ENCODE data around the gene ARSG. TPM values are rescaled to one million over a fixed set of nuclear protein-coding genes. Genes with fewer than 3 reads are reported as not detected.

The ARSG gene
- polyA plus RNA-seq, 1 donor (not counting 4 experiments of a cell fraction or from before 2014, with no cell fraction given), result 0.41 TPM

- no peak for TF ChIP-seq EZH2 (IDR thresholded peaks at IDR 0.05; ENCODE audit: low read length)
- TF ChIP-seq CTCF (optimal IDR thresholded peaks at IDR 0.05 in 1 of 3, IDR thresholded peaks at IDR 0.05 in 1 of 3, conservative IDR thresholded peaks at IDR 0.05 in 1 of 3; ENCODE audit: extremely low read depth in 1 of 3, insufficient read depth in 2 of 3, low read length in 3 of 3), result no peak
- H3K27me3 ChIP-seq (ENCODE audit: control insufficient read depth, extremely low read depth, insufficient read depth, low read length), result no peaks in the 10 kb centered on the region
- FAIRE-seq (no peak), DNase-seq (ENCODE audit: low read depth, low spot score) (no peak)
- H3K9me1 ChIP-seq (ENCODE audit: control insufficient read depth, extremely low read depth, insufficient read depth, low read length), result no peaks in the 10 kb centered on the region
- H3K4me2 ChIP-seq (ENCODE audit: control insufficient read depth, extremely low read depth, insufficient read depth, low read depth, low read length), result no peak overlapping the region
- H3K79me2 ChIP-seq (ENCODE audit: control insufficient read depth, insufficient read depth, low read length), result no peaks in the 10 kb centered on the region
- H3K36me3 ChIP-seq (ENCODE audit: control insufficient read depth in 2 of 2, extremely low read depth in 1 of 2, insufficient read depth in 2 of 2, low read length in 2 of 2), result peaks cover 31 to 51% of the 10 kb centered on the region in 2 experiments
- H3K27ac ChIP-seq (ENCODE audit: control insufficient read depth, insufficient read depth, low read length), result no peak overlapping the region
- no peak overlapping the region for H3K4me3 ChIP-seq (ENCODE audit: control insufficient read depth in 2 of 3, extremely low read depth in 1 of 3, insufficient read depth in 2 of 3, low read depth in 1 of 3, low read length in 3 of 3)
- H3K9me3 ChIP-seq (ENCODE audit: control insufficient read depth, low read depth, low read length), result no peaks in the 10 kb centered on the region
- no peaks in the 10 kb centered on the region for H3K4me1 ChIP-seq (ENCODE audit: control insufficient read depth, extremely low read depth, insufficient read depth, low read length)
- no peak overlapping the region for H2AFZ ChIP-seq (ENCODE audit: control insufficient read depth, low read length)
- H4K20me1 ChIP-seq (ENCODE audit: control insufficient read depth, extremely low read depth, insufficient read depth, low read length), result no peaks in the 10 kb centered on the region
- dilution Hi-C loops (cut with MboI; ENCODE audit: extremely low pct_ligation_motif_present, low sequenced_read_pairs), result no loop called here
- H3K9ac ChIP-seq (ENCODE audit: control insufficient read depth, extremely low read depth, insufficient read depth, low read length), result no peak overlapping the region
Measured at GRCh38 chr17:68429881-68430280, 138.6 kb downstream of the ARSG start.

GRCh38 chr17:68431045-68431608 lies 139.8 kb downstream of the ARSG start:
- DNase-seq (ENCODE audit: low read depth, low spot score) (no peak), FAIRE-seq (no peak)
- TF ChIP-seq CTCF (optimal IDR thresholded peaks at IDR 0.05 in 1 of 3, IDR thresholded peaks at IDR 0.05 in 1 of 3, conservative IDR thresholded peaks at IDR 0.05 in 1 of 3; ENCODE audit: extremely low read depth in 1 of 3, insufficient read depth in 2 of 3, low read length in 3 of 3) (no peak), EZH2 (IDR thresholded peaks at IDR 0.05; ENCODE audit: low read length) (no peak)
- H3K79me2 ChIP-seq (ENCODE audit: control insufficient read depth, insufficient read depth, low read length), result no peaks in the 10 kb centered on the region
- no peaks in the 10 kb centered on the region for H3K9me3 ChIP-seq (ENCODE audit: control insufficient read depth, low read depth, low read length)
- H3K4me3 ChIP-seq (ENCODE audit: control insufficient read depth in 2 of 3, extremely low read depth in 1 of 3, insufficient read depth in 2 of 3, low read depth in 1 of 3, low read length in 3 of 3), result no peak overlapping the region
- no peaks in the 10 kb centered on the region for H4K20me1 ChIP-seq (ENCODE audit: control insufficient read depth, extremely low read depth, insufficient read depth, low read length)
- peaks cover 2% of the 10 kb centered on the region for H3K4me1 ChIP-seq (ENCODE audit: control insufficient read depth, extremely low read depth, insufficient read depth, low read length)
- dilution Hi-C loops (cut with MboI; ENCODE audit: extremely low pct_ligation_motif_present, low sequenced_read_pairs), result no loop called here
- H3K27ac ChIP-seq (ENCODE audit: control insufficient read depth, insufficient read depth, low read length), result no peak overlapping the region
- H3K27me3 ChIP-seq (ENCODE audit: control insufficient read depth, extremely low read depth, insufficient read depth, low read length), result no peaks in the 10 kb centered on the region
- H3K9me1 ChIP-seq (ENCODE audit: control insufficient read depth, extremely low read depth, insufficient read depth, low read length), result no peaks in the 10 kb centered on the region
- no peak overlapping the region for H3K4me2 ChIP-seq (ENCODE audit: control insufficient read depth, extremely low read depth, insufficient read depth, low read depth, low read length)
- H2AFZ ChIP-seq (ENCODE audit: control insufficient read depth, low read length), result no peak overlapping the region
- H3K36me3 ChIP-seq (ENCODE audit: control insufficient read depth in 2 of 2, extremely low read depth in 1 of 2, insufficient read depth in 2 of 2, low read length in 2 of 2), result peaks cover 31 to 50% of the 10 kb centered on the region in 2 experiments
- H3K9ac ChIP-seq (ENCODE audit: control insufficient read depth, extremely low read depth, insufficient read depth, low read length), result no peak overlapping the region
